SK-MEL-5 (cell line): ENCODE results near the gene PROP1. TPM values are rescaled to one million over a fixed set of nuclear protein-coding genes. Genes with fewer than 3 reads are reported as not detected.
"Not testable (repeated sequence)": the region's sequence is repeated elsewhere in the genome, so short reads cannot be mapped to it uniquely, and the experiment has no call there.

Experiments used
- DNase-seq: peaks from one replicate; pipeline ENCODE4 v3.0.0-alpha.2; 2016; ENCODE audit warnings: low read depth, low spot score
- in situ Hi-C: cut with HindIII; loops from 2 replicates; pipeline ENCODE4 v1.10.0; 2016; ENCODE audit warnings: low sequenced_read_pairs, high pct_unique_total_duplicates, low pct_unique_long_range_greater_than_20kb
- total RNA-seq: library from RNA; depleted of rRNA; stranded (reverse); fragments of >200 nt; shearing (Covaris generic); gene quantifications from 2 replicates; pipeline ENCODE4 v1.2.3, GENCODE V29; 2014; rRNA removed

The PROP1 gene
- total RNA-seq, 1 experiment from 2014 or later = not detected

GRCh38 chr5:177959315-177959714 lies 36.7 kb downstream of the PROP1 start:
- in situ Hi-C loops = no loop called here
- DNase-seq = no peak

- in situ Hi-C loops = no loop called here
- DNase-seq = no peak
Observed at GRCh38 chr5:177958696-177959095, 37.3 kb downstream of the PROP1 start.

- in situ Hi-C loops = no loop called here
- DNase-seq = no peak
Observed at GRCh38 chr5:177957241-177957640, 38.8 kb downstream of the PROP1 start.

GRCh38 chr5:177953101-177953500 lies 42.9 kb downstream of the PROP1 start:
- DNase-seq, in situ Hi-C loops: not testable (repeated sequence)

GRCh38 chr5:177949656-177950055 lies 46.4 kb downstream of the PROP1 start:
- in situ Hi-C loops, DNase-seq: not testable (repeated sequence)

GRCh38 chr5:177949065-177949464 lies 47.0 kb downstream of the PROP1 start:
- DNase-seq, in situ Hi-C loops: not testable (repeated sequence)

GRCh38 chr5:177947912-177948311 lies 48.1 kb downstream of the PROP1 start:
- DNase-seq, in situ Hi-C loops: not testable (repeated sequence)

- in situ Hi-C loops, DNase-seq: not testable (repeated sequence)
Observed at GRCh38 chr5:177945601-177946283, 50.3 kb downstream of the PROP1 start.

GRCh38 chr5:177945145-177945544 lies 50.9 kb downstream of the PROP1 start:
- not testable (repeated sequence) for DNase-seq

GRCh38 chr5:177943805-177944736 lies 52.0 kb downstream of the PROP1 start:
- DNase-seq, in situ Hi-C loops: not testable (repeated sequence)

More at GRCh38 chr5:177945145-177945544, 50.9 kb downstream of the PROP1 start:
- in situ Hi-C loops = not testable (repeated sequence)

GRCh38 chr5:177942896-177943295 lies 53.1 kb downstream of the PROP1 start:
- in situ Hi-C loops, DNase-seq: not testable (repeated sequence)

Other genes starting within 250 kb of the PROP1 start
- gene FAM153A, start 213.3 kb downstream of the PROP1 start, total RNA-seq = not detected in 2 replicates
- 2.8 and 3.6 TPM in 2 replicates for gene N4BP3, start 117.3 kb upstream of the PROP1 start, total RNA-seq
- 18.4 and 18.6 TPM in 2 replicates for gene RMND5B, start 134.8 kb upstream of the PROP1 start, total RNA-seq
- gene NHP2, start 157.6 kb upstream of the PROP1 start, total RNA-seq = 253 and 272 TPM in 2 replicates
- gene GMCL2, start 191.1 kb upstream of the PROP1 start, total RNA-seq = not detected in 2 replicates
- 42.2 and 52.1 TPM in 2 replicates for gene HNRNPAB, start 208.3 kb upstream of the PROP1 start, total RNA-seq
- gene PHYKPL, start 236.6 kb upstream of the PROP1 start, total RNA-seq = 7.7 and 13.0 TPM in 2 replicates